Raji (cell line): ENCODE results near the gene SLC2A5.

Source experiments
- POLR2A ChIP-seq: IDR thresholded peaks from 2 replicates; pipeline ENCODE4 v1.6.1; 2011; ENCODE audit warnings: low read depth, low read length, control low read depth; ENCODE audit not compliant: insufficient read depth

The SLC2A5 gene

GRCh38 chr1:9038338-9038650 is 31.1 kb downstream of the SLC2A5 start:
- no peak for TF ChIP-seq POLR2A

- TF ChIP-seq POLR2A = no peak
These were observed 31.7 kb downstream of the SLC2A5 start for GRCh38 chr1:9037476-9038337.

DNA sequence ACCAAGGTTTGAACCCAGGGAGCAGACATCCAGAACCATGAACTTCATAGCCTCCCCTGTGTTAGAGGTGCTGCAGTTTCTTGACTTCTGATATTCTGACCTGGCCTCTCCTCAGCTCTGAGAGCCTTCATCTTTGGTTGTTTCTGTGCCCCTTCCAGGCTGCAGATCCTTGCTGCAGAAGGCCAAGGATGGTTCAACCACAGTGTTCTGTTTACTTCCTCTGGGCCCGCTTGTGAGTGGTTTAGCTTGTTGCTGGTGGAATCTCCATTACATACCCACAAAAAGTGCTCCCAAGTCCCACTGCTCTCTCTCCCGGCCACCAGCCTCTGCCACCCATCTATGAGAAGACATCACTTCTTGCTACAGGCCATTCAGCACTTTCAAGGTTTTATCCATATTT is 34.2 kb downstream of the SLC2A5 start:
- TF ChIP-seq POLR2A = no peak

GRCh38 chr1:9033363-9033762 is 36.1 kb downstream of the SLC2A5 start:
- TF ChIP-seq POLR2A = no peak

DNA sequence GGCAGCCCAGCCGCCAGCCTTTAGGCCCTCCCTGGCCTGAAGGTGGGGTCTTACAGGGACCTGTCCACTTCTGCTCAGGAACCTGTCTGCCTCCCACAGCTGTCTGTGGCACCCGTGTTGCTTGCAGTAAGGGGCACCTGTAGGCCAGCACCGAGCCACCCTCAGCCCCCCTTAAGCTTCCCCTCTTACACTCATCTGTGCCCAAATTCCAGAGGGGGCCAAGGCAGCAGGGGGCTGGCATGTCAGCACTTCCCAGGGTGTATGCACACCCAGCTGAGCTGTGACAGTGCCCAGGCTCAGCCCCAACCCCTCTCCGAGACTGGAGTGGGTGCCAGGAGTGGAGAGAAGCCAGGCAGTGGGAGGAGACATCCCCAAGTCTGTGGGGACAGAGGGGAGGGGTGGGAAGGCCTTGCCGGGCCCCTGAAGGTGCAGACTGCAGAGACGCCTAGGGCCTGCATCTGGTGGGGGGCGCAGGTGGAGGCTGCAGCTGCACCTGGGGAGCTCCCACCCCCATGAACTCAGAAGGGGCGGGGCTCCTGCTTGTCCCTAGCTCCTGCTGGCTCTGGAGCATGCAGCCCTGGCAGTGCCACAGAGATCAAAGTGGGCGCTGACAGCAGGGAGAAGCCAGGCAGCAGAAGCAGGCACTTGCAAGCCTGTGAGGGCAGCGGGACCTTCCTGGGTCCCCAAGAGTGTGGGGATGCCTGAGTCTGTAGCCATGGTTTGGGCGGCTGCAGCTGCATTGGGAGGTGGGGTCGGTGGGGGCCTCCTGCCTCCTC is 37.8 kb downstream of the SLC2A5 start:
- no peak for TF ChIP-seq POLR2A

DNA sequence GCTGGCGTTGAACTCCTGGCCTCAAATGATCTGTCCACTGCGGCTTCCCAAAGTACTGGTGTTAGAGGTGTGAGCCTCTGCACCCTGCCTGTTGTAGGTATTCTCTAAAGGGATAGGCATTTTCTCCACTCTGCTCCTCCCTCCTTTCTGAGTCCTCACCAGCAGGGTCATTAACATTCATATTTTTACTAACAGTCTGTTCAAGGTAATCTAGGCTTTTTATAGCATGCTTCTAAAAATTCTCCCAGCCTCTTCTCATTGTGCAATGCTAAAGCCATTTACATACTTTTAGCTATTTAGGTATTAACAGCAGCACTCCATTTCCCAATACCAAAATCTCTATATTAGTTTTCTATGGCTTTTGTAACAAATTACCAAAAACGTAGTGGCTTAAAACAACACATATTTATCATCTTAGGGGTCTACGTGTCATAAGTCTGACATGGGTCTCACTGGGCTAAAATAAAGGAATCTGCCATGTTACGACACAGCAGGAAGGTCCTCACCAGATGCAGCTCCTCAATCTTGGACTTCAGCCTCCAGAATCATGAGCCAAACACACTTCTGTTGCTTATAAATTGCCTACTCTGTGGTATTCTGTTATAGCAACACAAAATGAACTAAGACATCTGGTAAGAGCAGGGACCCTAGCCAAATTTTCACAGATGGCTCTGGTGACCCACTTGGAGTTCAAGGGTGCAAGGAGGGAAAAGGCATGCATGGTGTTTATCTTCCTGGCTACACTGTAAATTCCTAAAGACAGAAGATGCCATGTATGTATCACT is 40.3 kb downstream of the SLC2A5 start:
- no peak for TF ChIP-seq POLR2A

- no peak for TF ChIP-seq POLR2A
These were observed 42.1 kb downstream of the SLC2A5 start for GRCh38 chr1:9027307-9027706.

- no peak for TF ChIP-seq POLR2A
These were observed 44.0 kb downstream of the SLC2A5 start for GRCh38 chr1:9025449-9025848.

DNA sequence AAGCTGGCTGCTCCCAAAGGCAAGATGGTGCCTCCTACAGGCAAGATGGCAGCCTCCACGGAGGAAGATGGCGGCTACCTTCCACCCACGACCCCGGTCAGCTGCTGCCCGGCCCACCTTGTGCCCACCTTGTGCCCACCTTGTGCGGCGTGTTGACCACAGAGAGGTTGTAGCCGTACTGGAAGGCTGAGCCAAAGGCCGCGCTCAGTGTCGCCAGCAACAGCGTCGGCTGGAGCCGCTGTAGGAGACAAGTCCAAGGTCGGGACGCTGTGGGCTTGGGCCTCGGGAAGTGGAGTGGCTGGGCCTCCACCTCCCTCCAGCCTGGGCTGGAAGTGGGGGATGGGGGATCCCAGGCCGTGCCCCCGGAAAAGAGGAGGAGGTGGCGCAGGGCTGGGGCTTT is 44.6 kb downstream of the SLC2A5 start:
- TF ChIP-seq POLR2A = no peak

DNA sequence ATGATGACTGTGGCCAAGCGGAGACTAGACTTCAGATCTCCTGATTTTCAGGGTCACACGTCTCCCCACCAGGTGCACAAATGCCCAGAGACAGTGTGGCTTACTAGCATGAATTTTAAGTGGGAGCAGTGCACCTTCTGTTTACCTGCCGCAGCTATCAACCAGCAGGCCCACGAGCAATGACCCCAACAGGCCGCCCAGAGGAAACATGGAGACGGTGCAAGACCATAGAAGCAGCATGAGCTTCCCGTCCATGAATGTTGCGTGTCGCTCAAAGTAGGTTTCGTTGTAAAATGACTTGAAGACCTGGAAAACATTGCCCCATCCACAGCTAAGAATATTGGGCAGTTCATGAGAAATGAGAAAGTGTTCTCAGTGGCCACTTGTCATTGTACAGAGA is 46.7 kb downstream of the SLC2A5 start:
- no peak for TF ChIP-seq POLR2A

GRCh38 chr1:9020305-9020704 is 49.1 kb downstream of the SLC2A5 start:
- TF ChIP-seq POLR2A = no peak

- TF ChIP-seq POLR2A = no peak
These were observed 49.5 kb downstream of the SLC2A5 start for GRCh38 chr1:9019896-9020295.

DNA sequence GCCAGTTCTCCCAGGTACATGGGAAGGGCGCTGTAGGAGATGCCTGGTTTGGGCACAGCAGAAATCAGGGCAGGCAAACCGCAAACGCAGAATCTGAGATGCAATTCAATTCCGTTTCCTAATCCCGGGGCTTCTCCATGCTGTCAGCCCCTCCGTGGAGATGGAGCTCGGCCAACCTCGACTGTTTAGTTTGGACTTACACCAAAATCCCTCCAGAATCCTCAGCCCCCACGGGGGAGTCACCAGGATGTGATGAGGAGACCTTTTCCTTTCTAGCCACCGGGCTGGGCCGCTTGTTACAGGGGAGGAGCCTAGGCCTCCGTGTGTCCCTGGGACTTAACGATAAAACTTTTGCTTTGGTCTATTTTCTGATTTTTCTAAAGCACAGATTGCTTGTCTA is 51.1 kb downstream of the SLC2A5 start:
- no peak for TF ChIP-seq POLR2A

GRCh38 chr1:9016455-9016854 is 53.0 kb downstream of the SLC2A5 start:
- no peak for TF ChIP-seq POLR2A

- TF ChIP-seq POLR2A = no peak
These were observed 54.7 kb downstream of the SLC2A5 start for GRCh38 chr1:9014475-9015375.

DNA sequence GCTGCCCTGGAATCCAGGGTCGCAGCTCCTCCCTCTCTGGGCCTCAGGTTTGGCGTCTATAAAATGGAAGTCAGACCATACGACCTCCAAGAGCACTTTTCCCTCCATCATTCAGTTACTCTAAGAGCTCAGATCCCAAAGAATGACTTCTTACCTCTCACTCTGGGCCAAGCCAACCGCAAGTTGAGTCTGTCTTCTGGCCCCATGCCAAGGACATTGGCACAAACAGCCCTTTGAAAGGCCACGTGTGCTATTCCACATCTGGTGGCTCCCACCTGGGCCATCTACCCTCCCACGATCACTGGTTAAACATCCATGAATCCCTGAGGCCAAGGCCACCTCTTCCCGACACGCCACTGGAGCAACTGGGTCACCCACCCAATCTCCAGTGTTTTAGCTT is 55.6 kb downstream of the SLC2A5 start:
- no peak for TF ChIP-seq POLR2A
